CMK (cell line): ENCODE data around the gene VPS13A.

Experiments
- DNase-seq: peaks from one replicate; pipeline ENCODE4 v3.0.0-alpha.2; 2010; ENCODE audit warnings: low read depth

Gene VPS13A

GRCh38 chr9:77177143-77177893, at the start of gene VPS13A:
Gene VPS13A (plus strand): TSS chr9:77177534. CDS start chr9:77177705, 171 bp downstream.
- DNase-seq: peak; percentile 49

- no peak for DNase-seq
Observed at GRCh38 chr9:77128125-77128789, 49.1 kb upstream of the VPS13A start.

GRCh38 chr9:77131399-77131798, 45.9 kb upstream of the VPS13A start:
- no peak for DNase-seq

GRCh38 chr9:77133011-77133410, 44.3 kb upstream of the VPS13A start:
- no peak for DNase-seq

GRCh38 chr9:77142366-77142765, 35.0 kb upstream of the VPS13A start:
- DNase-seq: no peak

GRCh38 chr9:77149879-77150278, 27.5 kb upstream of the VPS13A start:
- DNase-seq: no peak

GRCh38 chr9:77152289-77152688, 25.0 kb upstream of the VPS13A start:
- no peak for DNase-seq

- DNase-seq: no peak
Observed at GRCh38 chr9:77156646-77157371, 20.5 kb upstream of the VPS13A start.

- no peak for DNase-seq
Observed at GRCh38 chr9:77158772-77159513, 18.4 kb upstream of the VPS13A start.

GRCh38 chr9:77161191-77161590, 16.1 kb upstream of the VPS13A start:
- no peak for DNase-seq

GRCh38 chr9:77161966-77162365, 15.4 kb upstream of the VPS13A start:
- no peak for DNase-seq

- no peak for DNase-seq
Observed at GRCh38 chr9:77162366-77162765, 15.0 kb upstream of the VPS13A start.

GRCh38 chr9:77163884-77164283, 13.4 kb upstream of the VPS13A start:
- no peak for DNase-seq

GRCh38 chr9:77166193-77166592, 11.1 kb upstream of the VPS13A start:
- no peak for DNase-seq

- DNase-seq: no peak
Observed at GRCh38 chr9:77170991-77171699, 6.2 kb upstream of the VPS13A start.

- no peak for DNase-seq
Observed at GRCh38 chr9:77175151-77175550, 2.2 kb upstream of the VPS13A start.

- no peak for DNase-seq
Observed at GRCh38 chr9:77176106-77176505, 1.2 kb upstream of the VPS13A start.

GRCh38 chr9:77176686-77177142, 620 bp upstream of the VPS13A start:
- no peak for DNase-seq

GRCh38 chr9:77177894-77178794, 810 bp downstream of the VPS13A start:
- DNase-seq: no peak

GRCh38 chr9:77180056-77180455, 2.7 kb downstream of the VPS13A start:
- no peak for DNase-seq
